ENCODE data around the gene TRAPPC8.
"Not testable (repeated sequence)": the region's sequence is repeated elsewhere in the genome, so short reads cannot be mapped to it uniquely, and the experiment has no call there.

TRAPPC8 gene

DNA sequence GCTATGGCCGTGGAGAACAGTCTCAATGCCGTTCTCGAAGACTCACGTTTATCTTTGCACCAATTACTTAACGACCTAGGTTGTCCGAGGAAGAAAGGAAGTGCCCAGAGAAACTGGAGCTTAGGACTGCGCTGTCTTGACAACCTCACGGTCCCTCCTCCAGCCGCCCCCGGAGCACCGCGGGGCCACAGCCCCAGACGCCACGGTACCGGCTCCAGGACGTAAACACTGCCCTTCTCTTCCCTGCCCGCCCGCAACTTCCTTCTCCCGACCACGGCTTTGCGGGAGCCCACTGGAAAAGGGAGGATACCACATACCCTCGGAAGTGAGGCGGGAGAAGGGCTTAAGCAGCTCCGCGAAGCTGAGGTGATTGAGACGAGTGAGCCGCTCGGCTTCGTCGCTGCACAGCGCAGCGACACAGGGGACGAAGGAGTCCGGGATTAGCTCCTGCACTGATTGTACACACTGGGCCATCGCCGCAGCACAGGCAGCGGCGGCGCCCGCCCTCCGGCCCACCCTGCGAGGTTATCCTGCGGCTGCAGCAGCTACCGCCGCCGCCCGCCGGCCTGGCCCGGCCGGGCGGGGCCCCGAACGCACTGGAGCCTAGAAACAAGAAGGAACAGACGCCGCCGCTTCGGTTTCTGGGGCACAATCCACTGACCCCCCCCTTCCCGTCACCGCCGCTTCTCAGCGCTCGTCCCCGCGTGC lies 483 bp downstream of the TRAPPC8 start:
- DNase-seq (ENCODE audit: low read depth in 1 of 2, low spot score in 1 of 2): peak in 1 of 2 donors; percentile 13

GRCh38 chr18:31941010-31941809 lies 1.7 kb downstream of the TRAPPC8 start:
- no peak for DNase-seq (ENCODE audit: low read depth in 1 of 2, low spot score in 1 of 2)

DNA sequence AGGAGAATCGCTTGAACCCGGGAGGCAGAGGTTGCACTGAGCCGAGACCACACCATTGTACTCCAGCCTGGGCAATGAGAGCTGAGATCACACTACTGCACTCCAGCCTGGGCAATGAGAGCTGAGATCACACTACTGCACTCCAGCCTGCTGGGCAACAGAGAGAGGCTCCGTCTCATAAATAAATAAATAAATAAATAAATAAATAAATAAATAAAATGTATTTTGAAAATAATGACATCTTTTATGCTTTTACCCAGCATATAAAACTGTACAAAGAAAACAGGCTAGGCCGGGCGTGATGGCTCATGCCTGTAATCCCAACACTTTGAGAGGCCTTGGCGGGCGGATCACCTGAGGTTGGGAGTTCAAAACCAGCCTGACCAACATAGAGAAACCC lies 8.2 kb downstream of the TRAPPC8 start:
- not testable (repeated sequence) for DNase-seq (ENCODE audit: low read depth in 1 of 2, low spot score in 1 of 2)

DNA sequence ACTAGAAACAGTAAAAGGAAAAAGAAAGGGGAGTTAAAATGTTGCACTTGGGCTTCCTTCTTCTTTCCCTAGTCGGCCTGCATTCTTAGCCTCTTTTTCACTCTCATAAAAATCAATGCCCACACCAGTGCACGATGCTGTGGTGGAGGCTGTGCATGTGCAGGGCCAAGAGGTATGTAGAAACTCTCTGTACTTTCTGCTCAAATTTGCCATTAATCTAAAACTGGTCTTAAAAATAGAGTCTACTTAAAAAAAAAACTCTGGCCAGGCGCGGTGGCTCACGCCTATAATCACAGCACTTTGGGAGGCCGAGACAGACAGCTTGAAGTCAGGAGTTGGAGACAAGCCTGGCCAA lies 11.1 kb downstream of the TRAPPC8 start:
- DNase-seq (ENCODE audit: low read depth in 1 of 2, low spot score in 1 of 2): no peak

DNA sequence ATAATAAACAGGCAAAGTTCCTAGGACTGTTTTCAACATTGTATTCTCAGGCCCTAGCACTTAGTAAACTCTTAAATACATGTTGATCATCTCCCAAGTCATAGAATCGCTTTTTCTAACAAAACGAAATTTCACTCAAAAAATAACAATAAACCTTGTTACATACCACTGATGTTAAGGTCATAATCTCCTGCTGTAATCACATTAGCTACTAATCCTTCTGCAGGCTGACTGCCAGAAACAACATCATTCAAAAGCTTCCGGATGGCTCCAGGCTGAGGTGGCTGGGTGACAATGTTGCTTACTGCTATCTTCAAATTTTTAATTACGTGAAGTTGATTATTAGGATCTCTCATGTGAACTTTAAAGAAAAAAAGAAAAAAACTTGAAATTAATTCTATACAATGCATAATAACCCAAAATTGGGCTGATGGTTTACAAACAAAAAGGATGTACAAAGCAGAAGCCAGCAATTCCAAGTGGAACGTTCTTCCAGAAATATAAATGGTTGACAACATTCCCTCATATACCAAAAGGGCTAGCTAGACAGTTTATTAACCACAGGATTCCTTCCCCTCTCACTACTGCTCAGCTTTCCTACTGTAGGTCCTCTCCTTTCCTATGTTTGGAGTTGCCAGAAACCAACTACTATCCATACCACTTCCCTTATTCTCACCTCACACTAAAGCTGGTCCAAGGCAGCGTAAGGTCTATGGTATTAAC lies 11.6 kb downstream of the TRAPPC8 start:
- DNase-seq (ENCODE audit: low read depth in 1 of 2, low spot score in 1 of 2): no peak

DNA sequence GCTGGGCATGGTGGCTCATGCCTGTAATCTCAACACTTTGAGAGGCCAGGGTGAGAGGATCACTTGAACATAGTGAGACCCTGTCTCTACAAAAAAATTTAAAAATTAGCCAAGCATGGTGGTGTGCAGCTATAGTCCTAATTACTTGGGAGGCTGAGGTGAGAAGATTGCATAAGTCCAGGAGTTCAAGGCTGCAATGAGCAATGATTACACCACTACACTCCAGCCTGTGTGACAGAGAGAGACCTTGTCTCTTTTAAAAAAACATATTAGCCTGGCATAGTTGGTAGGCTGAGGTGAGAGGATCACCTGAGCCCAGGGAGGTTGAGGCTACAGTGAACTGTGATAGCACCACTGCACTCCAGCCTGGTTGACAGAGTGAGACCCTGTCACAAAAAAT lies 13.7 kb downstream of the TRAPPC8 start:
- DNase-seq (ENCODE audit: low read depth in 1 of 2, low spot score in 1 of 2): no peak

- not testable (repeated sequence) for DNase-seq (ENCODE audit: low read depth in 1 of 2, low spot score in 1 of 2)
Observed at GRCh38 chr18:31926988-31927387, 15.9 kb downstream of the TRAPPC8 start.

DNA sequence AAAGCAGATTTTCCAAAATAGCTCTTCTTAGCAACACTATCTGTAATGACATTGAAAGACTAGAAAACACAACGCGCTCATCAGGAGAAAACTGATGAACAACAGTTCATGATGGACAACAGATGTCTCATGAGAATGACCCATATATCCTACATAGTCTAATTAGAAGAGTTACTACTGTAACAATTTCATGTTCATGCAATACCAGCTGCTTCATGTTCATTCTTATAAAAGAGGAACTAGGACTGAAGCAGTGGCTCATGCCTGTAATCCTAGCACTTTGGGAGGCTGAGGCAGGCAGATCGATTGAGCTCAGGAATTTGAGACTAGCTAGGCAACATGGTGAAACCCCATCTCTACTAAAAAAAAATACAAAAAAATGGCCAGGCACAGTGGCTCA lies 22.7 kb downstream of the TRAPPC8 start:
- DNase-seq (ENCODE audit: low read depth in 1 of 2, low spot score in 1 of 2): no peak

GRCh38 chr18:31919366-31919765 lies 23.6 kb downstream of the TRAPPC8 start:
- DNase-seq (ENCODE audit: low read depth in 1 of 2, low spot score in 1 of 2): not testable (repeated sequence)

DNA sequence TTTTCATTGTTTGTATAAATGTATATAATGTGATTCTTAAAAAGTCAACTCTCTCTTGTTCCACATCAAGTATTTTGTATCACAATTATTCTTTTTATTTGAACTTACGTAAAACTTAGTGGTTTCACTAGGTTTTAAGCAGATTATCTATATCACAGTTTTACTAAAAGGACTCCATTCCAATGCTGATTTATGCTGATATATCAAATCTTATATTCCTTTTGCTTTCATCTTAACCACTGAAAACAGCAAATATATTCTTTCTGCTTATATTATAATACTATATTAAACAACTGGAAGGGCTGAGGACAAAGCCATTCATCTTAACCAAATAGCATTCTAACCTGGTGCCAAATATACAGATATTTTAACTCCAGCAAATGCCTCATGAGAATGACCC lies 24.2 kb downstream of the TRAPPC8 start:
- no peak for DNase-seq (ENCODE audit: low read depth in 1 of 2, low spot score in 1 of 2)

- DNase-seq (ENCODE audit: low read depth in 1 of 2, low spot score in 1 of 2): no peak
Observed at GRCh38 chr18:31901063-31901462, 41.9 kb downstream of the TRAPPC8 start.

DNA sequence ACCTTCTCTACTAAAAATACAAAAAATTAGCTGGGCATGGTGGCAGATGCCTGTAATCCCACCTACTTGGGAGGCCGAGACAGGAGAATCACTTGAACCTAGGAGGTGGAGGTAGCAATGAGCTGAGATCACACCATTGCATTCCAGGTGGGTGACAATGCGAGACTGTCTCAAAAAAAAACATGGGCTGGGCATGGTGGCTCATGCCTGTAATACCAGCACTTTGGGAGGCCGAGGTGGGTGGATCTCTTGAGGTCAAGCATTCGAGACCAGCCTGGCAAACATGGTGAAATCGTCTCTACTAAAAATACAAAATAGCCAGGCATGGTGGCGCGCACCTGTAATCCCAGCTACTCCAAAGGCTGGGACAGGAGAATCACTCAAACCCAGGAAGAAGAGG lies 43.2 kb downstream of the TRAPPC8 start:
- DNase-seq (ENCODE audit: low read depth in 1 of 2, low spot score in 1 of 2): not testable (repeated sequence)

DNA sequence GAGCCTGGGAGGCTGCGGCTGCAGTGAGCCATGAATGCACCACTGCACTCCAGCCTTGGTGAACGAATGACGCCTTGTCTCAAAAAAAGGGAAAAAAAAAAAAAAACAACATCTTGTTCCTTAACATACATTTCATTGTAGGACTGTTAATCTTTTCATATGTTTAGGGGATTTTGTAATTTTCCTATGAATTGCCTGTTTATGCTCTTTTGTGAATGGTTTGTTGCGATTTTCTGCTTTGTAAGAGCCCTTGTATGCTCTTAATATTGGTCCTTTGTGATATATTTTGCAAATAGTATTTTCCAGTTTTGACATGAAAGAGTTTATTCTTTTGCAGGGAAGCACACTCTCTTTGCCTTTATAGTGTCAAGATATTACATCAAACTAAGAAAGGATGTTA lies 50.0 kb downstream of the TRAPPC8 start:
- no peak for DNase-seq (ENCODE audit: low read depth in 1 of 2, low spot score in 1 of 2)

GRCh38 chr18:31891566-31891965 lies 51.4 kb downstream of the TRAPPC8 start:
- no peak for DNase-seq (ENCODE audit: low read depth in 1 of 2, low spot score in 1 of 2)

DNA sequence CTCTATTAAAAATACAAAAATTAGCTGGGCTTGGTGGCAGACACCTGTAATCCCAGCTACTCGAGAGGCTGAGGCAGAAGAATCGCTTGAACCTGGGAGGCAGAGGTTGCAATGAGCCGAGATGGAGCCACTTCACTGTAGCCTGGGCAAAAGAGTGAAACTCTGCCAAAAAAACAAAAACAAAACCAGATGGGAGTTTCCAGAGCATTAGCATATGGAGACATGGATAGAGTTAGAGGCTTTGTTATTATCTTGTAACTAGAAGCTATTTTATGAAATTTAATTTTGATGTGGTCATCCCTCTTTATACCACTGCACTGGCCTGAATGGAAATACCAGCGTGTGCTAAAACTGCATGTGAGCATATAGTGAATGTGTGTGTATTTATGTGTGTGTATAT lies 58.9 kb downstream of the TRAPPC8 start:
- no peak for DNase-seq (ENCODE audit: low read depth in 1 of 2, low spot score in 1 of 2)

DNA sequence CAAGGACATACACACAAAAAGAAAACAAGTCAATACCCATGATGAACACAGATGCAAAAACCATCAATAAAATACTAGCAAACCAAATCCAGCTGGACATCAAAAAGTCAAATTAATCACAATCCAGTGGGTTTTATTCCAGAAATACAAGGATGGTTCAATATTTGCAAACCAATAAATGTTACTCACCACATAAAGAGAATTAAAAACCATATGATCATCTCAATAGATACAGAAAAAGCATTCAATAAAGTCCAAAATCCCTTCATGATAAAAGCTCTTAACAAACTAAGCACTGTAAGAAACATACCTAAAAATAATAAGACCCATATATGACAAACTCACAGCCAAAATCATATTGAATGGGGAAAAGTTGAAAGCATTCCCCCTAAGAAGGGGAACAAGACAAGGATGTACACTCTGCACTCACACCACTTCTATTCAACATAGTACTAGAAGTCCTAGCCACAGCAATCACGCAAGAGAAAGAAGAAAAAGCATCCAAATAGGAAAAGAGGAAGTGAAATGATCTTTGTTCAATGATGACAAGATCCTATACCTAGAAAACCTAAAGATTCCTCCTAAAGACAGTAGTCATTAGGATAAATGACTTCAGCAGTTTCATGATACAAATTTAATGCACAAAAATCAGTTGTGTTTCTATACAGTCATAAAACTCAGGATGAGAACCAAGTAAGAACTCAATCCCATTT lies 62.6 kb downstream of the TRAPPC8 start:
- no peak for DNase-seq (ENCODE audit: low read depth in 1 of 2, low spot score in 1 of 2)

GRCh38 chr18:31878358-31878757 lies 64.6 kb downstream of the TRAPPC8 start:
- no peak for DNase-seq (ENCODE audit: low read depth in 1 of 2, low spot score in 1 of 2)

GRCh38 chr18:31877900-31878299 lies 65.0 kb downstream of the TRAPPC8 start:
- no peak for DNase-seq (ENCODE audit: low read depth in 1 of 2, low spot score in 1 of 2)

GRCh38 chr18:31876707-31877106 lies 66.2 kb downstream of the TRAPPC8 start:
- no peak for DNase-seq (ENCODE audit: low read depth in 1 of 2, low spot score in 1 of 2)

- DNase-seq (ENCODE audit: low read depth in 1 of 2, low spot score in 1 of 2): no peak
Observed at GRCh38 chr18:31875301-31875700, 67.6 kb downstream of the TRAPPC8 start.

DNA sequence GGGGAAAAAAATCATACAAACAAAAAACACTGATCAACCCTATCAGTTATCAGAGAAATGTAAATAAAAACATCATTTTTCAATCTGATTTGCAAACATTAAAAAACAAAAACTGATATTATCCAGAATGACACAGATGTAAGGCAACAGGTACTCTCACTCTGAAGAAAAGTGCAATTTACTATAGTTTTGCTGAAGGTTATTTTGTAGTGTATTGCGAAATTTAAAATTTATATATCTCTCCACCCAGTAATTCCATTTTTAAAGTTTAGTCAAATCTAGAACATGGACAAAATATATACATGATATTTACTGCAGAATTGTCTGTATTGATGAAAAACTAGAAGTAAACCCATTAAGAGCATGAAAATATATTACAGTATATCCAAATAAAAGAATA lies 79.8 kb downstream of the TRAPPC8 start:
- no peak for DNase-seq (ENCODE audit: low read depth in 1 of 2, low spot score in 1 of 2)
